AG04449 (cell line): Measurements from ENCODE around the gene IL1RAPL2.

ENCODE experiments used
- CTCF ChIA-PET: fragments of 350-600 bp; formaldehyde crosslinking; extraction: SDS; loops from one replicate; lab custom pipeline; 2021; ENCODE audit warnings: antibody characterized with exemption; lab: Yijun Ruan, JAX
- POLR2A ChIA-PET: fragments of 400-600, 350-600 bp; formaldehyde crosslinking; extraction: SDS; loops from one replicate; lab custom pipeline; 2020; ENCODE audit warnings: antibody characterized with exemption, inconsistent platforms; lab: Yijun Ruan, JAX
- DNase-seq: peaks from one replicate; pipeline ENCODE4 v3.0.0-alpha.2; 2010; ENCODE audit warnings: low read depth, low spot score
- H3K4me3 ChIP-seq: 2 replicates; pipeline ENCODE4 v1.5.1; 2011; ENCODE audit warnings: low read depth, mild to moderate bottlenecking, control low read depth, low read length
- CTCF ChIP-seq: IDR thresholded peaks from one replicate; pipeline ENCODE4 v1.5.1; 2011; ENCODE audit warnings: mild to moderate bottlenecking, moderate library complexity, low read length, control low read depth, inconsistent platforms; ENCODE audit not compliant: insufficient read depth; ENCODE audit errors: missing control alignments

Gene IL1RAPL2

GRCh38 chrX:105550043-105550663 is 984.2 kb downstream of the IL1RAPL2 start:
- POLR2A ChIA-PET = no interaction called here
- TF ChIP-seq CTCF = no peak
- no peak for DNase-seq
- H3K4me3 ChIP-seq = no peak overlapping the region
- CTCF ChIA-PET = no interaction called here

DNA sequence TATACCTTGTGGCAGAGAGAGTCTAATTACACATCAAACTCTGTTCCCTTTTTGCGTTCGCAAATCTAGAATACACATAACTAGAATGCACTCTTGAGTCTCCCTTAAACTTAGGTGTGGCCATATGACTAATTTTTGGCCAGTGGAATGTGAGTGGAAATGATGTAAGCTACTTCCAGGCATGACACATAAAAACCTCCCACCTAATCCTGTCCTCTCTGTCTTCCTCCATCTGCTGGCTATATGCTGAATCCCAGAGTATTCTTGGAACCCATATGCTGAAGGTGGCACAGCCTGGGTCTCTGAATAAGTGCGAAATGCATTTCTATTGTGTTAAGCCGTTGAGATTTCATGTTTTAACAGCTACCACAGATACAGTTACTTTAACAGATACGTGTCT is 986.4 kb downstream of the IL1RAPL2 start:
- no peak overlapping the region for H3K4me3 ChIP-seq
- no peak for DNase-seq
- ChIA-PET POLR2A (no interaction called here), CTCF (no interaction called here)
- no peak for TF ChIP-seq CTCF

GRCh38 chrX:105553118-105553517 is 987.1 kb downstream of the IL1RAPL2 start:
- no peak for TF ChIP-seq CTCF
- CTCF ChIA-PET = no interaction called here

DNA sequence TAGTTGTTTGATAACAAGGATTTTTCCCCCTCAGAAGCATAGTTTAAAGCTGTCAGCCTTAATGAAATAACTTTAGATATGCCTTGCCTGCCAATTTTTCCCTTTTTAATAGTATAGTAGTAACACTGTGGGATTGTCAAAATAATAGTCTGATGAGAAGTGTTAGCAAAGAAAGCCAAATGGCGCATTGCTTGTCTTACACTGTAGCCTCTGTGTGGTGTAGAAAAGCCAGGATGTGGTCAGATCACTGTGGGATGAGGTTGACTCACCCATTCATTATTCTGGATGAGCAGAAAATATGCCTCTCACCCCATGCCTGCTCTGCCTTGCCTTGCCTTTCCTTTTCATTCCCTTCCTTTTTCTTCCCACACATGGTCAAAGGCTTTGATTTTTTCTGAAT is 998.5 kb downstream of the IL1RAPL2 start:
- POLR2A ChIA-PET = no interaction called here
- CTCF ChIA-PET = no interaction called here
- TF ChIP-seq CTCF = no peak
- peak; percentile 56 for DNase-seq
- no peak overlapping the region for H3K4me3 ChIP-seq

More at GRCh38 chrX:105553118-105553517, 987.1 kb downstream of the IL1RAPL2 start:
- no peak for DNase-seq
- no peak overlapping the region for H3K4me3 ChIP-seq
- POLR2A ChIA-PET = no interaction called here

DNA sequence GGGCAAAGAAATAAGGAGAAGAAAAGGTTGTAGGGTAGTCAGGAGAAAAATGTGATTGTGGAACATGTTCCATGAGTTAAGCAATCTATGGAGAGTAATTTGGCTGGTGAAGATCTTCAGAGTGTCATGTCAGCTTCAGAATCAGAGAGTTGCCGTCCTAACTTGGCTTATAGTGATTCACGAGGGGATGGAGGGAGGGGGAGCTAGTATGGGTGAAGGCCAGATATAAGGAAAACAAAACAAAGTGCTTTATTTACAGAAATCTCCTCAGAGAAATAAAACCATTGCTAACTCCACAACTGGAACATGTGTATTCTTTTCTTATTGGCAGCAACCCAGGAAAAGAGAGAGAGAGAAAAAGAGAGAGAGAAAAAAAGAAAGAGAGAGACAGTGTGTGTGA is 999.9 kb downstream of the IL1RAPL2 start:
- ChIA-PET POLR2A (no interaction called here), CTCF (no interaction called here)
- H3K4me3 ChIP-seq = no peak overlapping the region
- no peak for TF ChIP-seq CTCF
- DNase-seq = no peak

- TF ChIP-seq CTCF = no peak
- POLR2A ChIA-PET = no interaction called here
- DNase-seq = no peak
- H3K4me3 ChIP-seq = no peak overlapping the region
- CTCF ChIA-PET = no interaction called here
Observed at GRCh38 chrX:105567082-105567481, 1001.1 kb downstream of the IL1RAPL2 start.
